HG02588 (cell line): ENCODE measurements around the gene LMAN2L.
"Not testable (repeated sequence)": the region's sequence is repeated elsewhere in the genome, so short reads cannot be mapped to it uniquely, and the experiment has no call there.

Experiments
- ATAC-seq: cut with Tn5 transposase; IDR thresholded peaks from one replicate; pipeline ENCODE4 v1.9.1; 2021; ENCODE audit warnings: mild to moderate bottlenecking, moderate library complexity; ENCODE audit not compliant: unreplicated experiment

Gene LMAN2L

DNA sequence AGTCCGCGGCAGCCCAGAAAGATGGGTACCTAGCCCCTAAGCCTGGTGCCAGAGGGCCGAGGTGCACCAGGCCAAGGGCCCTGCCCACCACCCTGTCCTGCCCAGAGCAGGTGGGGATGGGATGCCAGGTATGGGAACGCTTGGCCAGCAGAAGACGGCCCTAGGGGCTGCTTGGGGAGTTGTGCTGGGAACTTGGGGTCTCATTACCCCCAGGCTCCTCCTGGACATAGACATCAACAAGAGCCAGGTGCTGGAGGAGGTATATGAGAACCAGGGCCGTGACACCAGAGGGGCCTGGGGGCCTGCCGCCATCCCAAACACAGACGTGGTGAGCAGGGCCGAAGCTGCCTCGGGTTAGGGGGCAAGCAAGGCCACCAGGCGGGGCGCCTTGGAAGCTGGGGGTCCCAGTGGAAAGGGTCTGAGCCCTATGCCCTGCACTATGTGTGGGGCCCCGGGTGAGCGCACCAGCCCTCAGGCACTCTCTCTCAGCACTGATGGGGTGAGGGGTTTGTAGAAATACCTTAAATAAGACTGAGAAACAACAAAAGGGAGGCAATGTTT lies 50.4 kb downstream of the LMAN2L start:
- no peak for ATAC-seq

DNA sequence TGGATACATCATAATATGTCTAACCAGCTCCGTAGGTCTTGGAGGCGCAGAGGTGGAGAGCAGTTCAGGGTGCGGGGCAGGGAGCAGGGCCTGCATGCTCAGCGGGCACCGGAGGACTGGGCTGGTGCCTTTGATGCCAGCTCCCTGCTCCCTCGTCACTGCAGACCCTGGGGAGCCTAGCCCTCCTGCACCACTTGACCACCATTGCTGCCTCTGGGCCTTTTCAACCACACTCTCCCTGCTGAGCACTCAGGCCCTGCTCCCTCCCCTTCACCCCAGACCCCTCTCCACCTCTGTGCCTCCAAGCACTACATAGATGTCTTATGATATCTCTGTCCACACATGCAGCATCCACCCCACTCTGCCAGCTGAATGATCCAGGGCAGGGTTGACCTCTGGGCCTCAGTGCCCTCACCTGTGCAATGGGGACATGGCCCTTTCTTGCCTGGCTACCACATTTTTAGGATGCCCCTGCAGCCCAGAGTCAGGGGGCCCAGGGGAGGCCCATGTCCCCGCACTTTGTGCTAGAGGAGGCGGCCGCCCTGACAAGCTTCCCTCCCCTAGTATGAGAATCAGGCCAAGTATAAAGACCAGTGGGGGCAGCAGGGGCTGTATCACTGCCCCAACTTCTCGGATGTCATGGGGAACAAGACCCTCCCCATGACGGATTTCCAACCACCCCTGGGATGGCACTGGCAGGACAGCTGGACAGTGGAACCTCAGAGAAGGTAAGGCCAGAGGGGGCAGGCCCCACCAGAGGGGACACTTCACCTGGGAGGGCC lies 51.0 kb downstream of the LMAN2L start:
- ATAC-seq = no peak

DNA sequence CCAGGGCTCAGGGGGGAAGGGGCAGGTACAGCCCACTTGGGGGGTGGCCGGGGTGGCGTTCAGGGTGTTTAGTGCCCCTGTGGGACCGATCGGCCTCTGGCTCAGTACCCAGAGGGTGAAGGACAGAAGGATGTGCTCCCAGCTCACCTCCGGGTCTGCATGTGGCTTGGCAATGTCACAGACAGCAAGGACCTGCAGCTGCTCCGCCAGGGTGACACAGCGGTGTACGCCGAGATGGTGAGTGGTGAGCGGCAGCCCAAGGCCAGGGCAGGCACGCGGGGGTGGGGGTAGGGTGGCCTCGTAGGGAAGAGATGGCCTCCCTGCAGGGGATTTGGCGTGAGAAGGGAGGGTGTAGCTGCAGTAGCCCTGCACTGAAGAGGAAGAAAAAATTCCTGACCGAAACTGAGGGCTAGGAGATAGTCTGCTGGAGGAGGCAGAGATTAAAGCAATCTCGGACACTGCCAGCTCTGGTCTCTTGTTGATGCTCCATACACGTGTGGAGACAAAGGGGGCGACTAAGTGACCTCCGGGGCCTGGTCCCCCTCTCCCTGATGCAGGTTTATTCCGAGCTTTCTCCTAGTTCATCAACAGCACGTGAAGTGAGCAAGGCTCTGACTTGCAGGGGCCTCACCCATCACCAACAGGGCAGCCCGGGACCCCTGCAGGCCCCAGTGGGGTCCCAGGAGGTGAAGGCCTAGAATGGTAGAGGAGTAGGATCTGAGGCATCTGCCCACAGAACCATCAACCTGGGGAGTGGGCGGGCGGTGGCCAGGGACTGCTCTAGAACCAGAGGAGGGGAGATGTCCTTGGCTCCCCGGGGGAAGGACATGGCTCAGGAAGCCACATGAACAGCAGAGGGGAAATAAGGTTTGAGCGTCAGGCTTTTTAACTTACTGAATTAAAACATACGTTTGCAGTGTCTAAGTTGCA lies 51.9 kb downstream of the LMAN2L start:
- no peak for ATAC-seq

DNA sequence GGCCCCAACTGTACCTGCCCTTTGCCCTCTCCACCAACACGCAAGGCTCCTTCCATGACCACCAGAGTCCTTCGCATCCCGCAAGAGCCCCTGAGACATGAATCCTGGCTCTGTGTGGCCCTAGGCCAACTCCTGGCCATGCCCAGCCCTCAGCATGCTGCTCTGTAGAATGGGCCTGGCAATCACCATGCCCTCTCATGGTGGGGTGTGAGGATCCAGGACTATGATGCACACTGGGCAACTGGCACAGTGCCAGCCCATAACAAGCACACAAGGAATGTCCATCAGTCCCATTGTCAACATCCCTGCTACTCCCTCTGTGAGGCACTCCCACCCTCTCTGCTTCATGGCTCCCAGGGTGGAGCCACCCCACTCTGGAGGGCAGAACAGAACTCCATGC lies 52.6 kb downstream of the LMAN2L start:
- no peak for ATAC-seq

DNA sequence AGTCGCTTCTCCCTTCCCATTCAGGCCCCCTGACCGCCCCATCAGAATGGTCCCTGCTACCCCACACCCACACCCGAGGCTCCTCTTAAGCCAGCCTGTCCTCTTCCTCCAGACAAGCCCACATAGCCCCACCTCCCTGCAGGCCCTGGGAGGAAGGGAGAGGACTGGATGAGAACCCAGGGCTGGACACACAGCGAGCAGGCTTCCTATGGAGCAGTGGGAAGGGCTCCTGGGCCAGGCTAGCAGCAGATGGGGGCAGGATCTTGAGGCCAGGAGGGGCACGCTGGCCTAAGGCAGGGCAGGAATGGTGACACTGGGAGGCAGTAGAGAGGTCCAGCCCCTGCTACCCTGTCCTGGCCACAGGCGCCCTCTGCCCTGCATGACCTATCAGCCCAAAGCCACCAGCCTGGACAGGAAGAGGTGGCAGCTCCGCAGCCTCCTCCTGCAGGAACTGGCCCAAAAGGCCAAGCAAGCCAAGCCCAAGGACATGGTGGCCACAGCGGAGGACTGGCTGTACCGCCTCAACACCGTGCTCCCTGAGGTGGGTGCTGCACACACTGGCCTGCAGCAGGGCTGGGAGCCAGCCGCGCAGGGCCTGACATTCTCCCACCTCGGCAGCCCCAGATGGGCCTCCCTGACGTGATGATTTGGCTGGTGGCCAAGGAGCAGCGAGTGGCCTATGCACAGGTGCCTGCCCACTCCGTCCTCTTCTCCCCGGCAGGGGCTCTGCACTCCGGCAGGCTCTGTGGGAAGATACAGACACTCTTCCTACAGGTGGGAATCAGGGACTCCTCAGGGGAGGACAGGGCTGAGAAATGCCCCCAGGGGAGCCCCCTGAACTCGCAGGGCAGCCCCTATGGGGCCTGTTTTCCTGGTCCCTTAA lies 54.0 kb downstream of the LMAN2L start:
- no peak for ATAC-seq

DNA sequence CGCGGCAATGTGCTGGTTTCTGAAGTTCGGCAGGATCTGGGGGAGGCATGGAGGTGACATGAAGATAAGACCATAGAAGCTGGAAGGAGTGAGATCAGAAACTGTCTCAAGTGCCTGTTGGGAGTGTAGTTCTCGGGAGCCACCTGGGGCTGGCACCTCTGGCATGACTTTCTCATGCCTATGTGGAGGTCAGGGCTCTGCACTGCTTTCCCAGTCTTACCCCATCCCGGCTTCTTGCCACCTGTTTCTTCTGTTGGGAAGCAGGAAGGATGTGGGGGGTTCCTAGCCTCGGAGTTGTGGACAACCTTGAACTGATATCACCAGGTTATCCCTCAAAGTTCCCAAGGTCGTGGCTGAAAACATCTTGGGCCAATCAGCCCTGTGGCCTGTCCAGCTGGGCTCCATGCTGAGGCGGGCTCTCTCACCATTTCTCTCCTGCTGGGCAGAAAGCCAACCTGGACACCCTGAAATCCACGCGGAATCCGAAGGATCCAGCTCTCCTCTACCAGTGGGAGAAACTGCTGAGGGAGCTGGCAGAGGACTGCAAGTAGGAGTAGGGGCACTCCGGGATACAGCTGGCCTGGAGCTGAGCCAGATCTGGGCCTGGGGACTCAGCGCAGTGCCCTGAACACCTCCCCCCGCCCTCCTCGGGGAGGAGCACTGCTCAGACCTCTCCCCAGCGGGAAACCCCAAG lies 54.8 kb downstream of the LMAN2L start:
- no peak for ATAC-seq

DNA sequence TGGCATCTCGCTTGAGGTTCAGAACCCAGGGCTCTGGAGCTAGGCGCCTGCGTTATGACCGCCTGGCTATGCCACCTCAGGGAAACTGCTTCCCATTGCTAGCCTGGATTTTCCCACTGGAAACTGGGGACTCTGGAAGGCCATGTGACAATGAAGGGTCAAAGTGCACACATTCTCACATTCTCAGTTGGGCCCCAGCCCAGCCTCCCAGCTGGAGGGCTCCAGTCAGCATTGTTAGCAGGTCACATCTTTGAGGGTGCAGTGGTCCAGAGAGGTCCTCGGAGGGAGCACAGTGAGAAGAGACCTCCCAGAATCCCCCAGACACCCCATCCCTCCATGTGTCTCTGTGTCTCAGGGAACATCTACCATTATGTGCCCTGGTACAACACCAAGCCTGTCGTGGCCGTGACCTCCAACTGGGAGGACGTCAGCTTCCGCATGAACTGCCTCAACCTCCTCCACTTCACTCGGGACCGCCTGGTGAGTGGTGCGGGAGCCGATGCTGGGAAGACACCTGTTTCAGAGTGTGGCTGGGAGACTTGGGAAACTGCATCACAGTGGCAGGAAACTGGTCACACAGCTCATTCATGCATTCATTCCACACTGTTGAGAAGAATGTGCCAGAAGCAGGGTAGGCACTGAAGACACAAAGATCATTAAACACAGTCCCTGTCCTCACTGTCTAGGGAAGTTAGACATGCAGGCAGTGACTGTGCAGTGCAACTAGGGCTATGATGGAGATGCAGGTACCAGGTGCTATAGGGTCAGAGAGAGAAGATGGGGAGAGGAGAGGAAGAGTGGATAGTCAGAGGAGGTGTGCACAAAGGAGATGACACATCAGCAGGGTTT lies 55.7 kb downstream of the LMAN2L start:
- ATAC-seq = no peak

DNA sequence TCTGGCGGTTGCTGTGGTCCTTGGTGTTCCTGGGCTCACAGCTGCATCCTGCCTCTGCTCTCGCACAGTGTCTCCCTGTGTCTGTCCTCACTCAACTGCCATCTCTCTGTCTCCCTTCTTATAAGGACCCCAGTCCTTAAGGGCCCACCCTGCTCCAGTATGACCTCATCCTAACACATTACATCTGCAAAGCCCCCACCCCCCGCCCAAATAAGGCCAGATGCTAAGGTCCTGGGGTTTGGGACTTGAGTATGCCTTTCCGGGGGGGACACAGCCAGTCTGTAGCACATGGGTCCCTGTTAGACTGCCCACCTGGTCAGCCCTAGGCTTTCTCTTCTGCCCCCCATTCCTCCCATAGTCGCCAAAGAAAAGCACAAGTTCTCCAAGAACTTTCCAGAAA lies 56.6 kb downstream of the LMAN2L start:
- ATAC-seq = no peak

DNA sequence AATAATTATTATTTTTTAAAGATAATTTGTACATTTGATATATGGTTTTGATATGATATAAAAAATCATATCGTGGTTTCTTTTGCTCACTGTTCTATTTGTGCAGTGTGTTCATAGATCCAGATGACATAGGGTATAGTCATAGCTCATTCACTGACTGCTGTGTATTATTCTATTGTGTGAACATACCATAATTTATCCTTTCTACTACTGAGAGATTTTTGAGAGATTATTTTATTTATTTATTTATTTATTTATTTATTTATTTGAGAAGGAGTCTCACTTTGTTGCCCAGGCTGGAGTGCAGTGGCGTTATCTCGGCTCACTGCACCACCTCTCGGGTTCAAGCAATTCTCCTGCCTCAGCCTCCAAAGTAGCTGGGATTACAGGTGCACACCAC lies 58.3 kb downstream of the LMAN2L start:
- no peak for ATAC-seq

DNA sequence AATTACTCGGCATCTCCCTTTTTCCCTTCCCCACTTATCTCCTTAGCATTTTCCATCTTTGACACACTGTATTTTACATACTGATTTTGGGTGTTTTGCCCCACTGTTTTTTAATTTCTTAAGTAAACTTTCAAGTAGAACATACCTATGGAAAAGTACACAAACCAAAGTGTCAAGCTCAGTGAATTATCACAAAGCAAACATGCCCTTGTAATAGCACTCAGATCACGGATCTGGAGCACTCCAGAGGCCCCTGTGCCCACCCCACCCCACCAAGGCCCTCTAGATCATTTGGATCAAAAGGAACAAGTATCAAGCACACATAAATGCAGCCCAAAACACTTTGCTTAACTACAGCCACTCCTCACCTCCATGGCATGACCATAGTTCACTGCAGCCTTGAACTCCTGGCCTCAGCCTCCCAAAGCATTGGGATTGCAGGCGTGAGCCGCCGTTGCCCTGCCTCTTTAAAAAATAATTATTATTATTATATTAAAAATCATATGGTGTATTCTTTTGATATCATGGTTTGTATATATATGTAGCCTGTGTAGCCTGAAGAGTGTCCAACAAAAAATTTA lies 59.2 kb downstream of the LMAN2L start:
- ATAC-seq = no peak

DNA sequence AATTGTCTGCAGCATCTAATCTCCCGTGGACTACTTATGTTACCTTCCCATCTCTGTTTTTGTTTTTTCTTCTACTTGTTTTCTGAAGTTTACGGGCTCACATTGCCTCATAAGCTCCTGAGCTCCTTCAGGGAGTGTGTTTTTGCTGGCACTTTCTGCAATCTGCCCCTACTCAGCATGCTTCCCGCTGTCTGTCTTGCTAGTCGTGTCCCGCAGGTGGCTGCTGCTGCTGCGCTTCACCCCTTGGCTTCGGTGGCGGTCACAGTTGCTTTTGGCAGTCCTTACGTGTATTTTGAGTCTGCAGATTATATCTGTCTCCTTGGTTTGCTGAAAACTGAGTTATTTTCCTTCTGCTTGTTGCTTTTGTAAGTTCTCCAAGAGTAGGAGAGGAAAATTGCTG lies 60.0 kb downstream of the LMAN2L start:
- no peak for ATAC-seq

DNA sequence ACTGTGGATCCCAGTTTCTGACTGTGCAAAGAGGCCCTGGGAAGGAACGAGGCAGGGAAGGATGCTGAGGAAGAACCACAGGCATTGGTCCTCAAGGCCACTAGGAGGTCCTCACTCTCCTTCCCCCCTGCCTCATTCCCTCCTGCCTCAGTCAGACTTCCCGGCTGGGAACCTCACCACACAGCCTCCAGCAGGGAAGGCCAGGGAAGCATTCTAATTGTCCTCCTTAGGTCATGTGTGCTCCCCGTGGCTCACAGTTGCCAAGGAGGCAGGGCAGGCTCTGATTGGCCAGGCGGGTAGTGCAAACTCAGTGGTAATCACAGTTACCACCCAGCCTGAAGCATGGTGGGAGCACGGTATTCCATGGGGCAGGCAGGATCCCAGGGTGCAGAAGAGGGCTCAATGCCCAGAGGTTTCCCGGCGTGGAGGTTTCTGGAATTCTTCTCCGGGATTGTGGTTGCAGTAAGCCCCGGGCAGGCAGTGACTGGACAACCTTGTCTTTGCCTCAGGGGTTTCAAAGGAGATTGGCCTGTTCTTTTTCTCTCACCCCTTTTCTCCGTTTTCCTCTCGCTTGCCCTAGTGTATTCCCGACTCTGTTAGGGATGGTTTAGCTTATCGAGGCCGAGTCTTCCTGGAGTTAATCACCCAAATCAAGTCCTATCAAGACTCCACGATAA lies 70.2 kb downstream of the LMAN2L start:
- ATAC-seq = no peak

DNA sequence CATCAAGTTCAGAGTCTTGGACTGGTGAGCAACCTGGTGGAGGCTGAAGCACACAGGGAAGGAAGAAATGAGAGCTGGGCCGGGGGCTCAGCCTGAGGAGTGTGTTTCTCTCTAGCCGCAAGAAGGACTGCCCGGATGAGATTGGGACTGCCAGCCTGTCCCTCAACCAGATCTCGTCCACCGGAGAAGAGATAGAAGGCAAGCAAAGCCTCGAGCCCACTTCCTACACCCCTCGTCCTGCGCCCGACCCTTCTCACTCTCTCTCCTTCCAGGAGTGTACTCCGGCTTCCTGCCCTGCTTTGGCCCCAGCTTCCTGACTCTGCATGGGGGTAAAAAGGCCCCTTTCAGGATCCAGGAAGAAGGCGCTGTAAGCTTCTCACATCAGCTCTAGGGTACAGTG lies 71.1 kb downstream of the LMAN2L start:
- no peak for ATAC-seq

DNA sequence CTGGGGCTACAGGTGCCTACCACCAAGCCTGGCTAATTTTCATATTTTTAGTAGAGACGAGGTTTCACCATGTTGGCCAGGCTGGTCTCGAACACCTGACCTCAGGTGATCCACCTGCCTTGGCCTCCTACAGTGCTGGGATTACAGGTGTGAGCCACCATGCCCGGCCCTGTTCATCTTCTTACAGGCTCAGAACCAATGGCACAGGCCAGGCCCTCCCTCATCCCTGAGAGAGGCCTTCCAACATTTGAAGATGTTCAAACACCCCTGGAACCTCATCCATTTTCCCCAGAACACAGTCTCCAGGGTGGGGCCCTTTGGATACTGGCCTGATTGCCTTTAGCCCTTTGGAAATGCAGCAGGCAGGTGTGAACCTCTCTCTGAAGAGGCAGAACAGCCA lies 74.1 kb downstream of the LMAN2L start:
- ATAC-seq = not testable (repeated sequence)

DNA sequence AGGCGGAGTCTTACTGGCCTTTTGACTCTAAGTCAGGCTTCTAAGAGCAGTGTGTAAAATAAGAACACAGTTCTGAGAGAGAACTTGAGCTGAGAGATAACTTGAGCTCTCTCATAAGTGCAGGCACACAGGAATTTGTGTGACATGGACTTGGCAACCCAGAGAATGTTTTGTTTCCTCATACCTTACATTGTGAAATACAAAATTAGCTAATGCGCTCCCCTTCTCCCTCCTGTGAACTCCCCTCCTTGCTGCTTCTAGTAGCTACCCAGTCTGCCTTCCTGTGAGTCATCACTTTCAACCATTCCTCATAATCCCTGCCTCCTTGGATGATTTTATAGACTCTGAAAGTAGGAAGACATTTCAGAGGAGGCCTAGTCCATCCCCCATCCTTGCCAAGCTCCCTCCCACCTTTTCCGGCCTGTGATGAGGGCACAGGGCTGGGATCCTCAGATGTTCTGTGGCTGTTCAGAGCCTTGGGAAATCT lies 74.7 kb downstream of the LMAN2L start:
- no peak for ATAC-seq

DNA sequence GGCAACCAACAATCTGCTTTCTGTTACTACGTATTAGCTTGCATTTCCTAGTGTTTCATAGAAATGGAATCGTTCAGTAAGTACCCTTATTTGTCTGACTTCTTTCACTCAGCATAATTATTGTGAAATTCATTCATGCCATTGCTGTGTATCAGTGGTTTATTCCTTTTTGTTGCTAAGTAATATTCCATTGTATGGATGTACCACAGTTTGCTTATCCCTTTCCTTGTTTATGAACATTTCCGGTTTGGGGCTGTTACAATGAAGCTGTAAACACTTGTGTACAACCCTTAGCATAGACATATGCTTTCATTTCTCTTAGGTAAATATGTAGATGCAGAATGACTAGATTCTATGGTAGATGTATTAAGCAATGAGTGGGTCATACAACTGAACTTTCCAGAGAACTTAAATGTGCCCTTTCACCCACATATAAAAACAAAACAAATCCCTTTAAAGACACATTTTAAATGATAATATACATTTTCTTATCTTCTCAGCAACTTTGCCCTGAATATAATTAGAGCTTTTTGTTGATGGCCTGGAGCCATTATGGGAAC lies 75.4 kb downstream of the LMAN2L start:
- no peak for ATAC-seq

DNA sequence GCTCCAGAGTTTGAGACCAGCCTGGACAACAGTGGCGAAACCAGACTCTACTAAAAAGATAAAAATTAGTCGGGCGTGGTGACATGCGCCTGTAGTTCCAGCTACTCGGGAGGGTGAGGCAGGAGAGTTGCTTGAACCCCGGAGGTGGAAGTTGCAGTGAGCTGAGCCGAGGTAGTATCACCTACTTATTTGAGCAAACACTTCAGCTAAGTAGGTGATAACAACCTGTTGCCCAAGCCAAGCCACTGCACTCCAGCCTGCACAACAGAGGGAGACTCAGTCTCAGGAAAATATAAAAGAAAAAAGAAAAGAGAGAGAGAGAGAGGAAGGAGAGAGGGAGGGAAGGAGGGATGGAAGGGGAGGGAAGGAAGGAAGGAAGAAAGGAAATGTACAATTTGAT lies 76.0 kb downstream of the LMAN2L start:
- ATAC-seq = no peak

DNA sequence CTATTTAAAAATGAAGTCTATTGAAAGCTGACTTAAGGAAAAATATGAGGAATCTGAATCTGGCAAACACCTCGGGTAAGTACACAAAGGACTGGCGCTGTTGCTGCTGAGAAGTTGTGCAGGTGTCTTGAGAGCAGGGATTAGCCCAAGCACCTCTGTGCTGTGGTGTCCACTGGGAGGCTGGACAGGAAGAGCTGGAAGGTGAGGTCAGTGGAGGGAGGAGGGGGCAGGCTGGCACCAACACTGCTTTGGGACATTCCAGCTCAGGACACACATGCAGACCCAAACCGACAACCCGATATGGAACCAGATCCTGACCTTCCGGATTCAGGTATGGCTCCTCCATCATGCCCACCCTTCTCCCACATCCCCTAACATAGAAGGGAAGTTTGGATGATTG lies 76.7 kb downstream of the LMAN2L start:
- no peak for ATAC-seq
